ENCODE data around the gene RRN3.

Gene RRN3

GRCh38 chr16:15044286-15044685 lies 49.8 kb downstream of the RRN3 start:
- intact Hi-C loops (cut with DNase I; ENCODE audit: low total_unique reads), result no loop called here

GRCh38 chr16:15043344-15043743 lies 50.7 kb downstream of the RRN3 start:
- Histone ChIP-seq H3K36me3 (peaks cover 18 to 64% (median 51%) of the 10 kb centered on the region in 3 donors), H3K27me3 (no peaks in the 10 kb centered on the region), H3K27ac (no peak overlapping the region), H3K4me3 (no peak overlapping the region), H3K4me1 (peaks cover 0 to 13% (median 6%) of the 10 kb centered on the region in 4 donors), H3K9me3 (no peaks in the 10 kb centered on the region)
- no peak for TF ChIP-seq CTCF (IDR thresholded peaks at IDR 0.05)
- intact Hi-C loops (cut with DNase I; ENCODE audit: low total_unique reads), result no loop called here
- DNase-seq, result no peak

More at GRCh38 chr16:15044286-15044685, 49.8 kb downstream of the RRN3 start:
- no peak overlapping the region for H3K4me3 ChIP-seq
- H3K4me1 ChIP-seq, result peaks cover 0 to 13% (median 6%) of the 10 kb centered on the region in 4 donors
- H3K36me3 ChIP-seq, result peaks cover 12 to 55% (median 42%) of the 10 kb centered on the region in 3 donors
- H3K27ac ChIP-seq, result no peak overlapping the region
- no peaks in the 10 kb centered on the region for H3K9me3 ChIP-seq
- no peaks in the 10 kb centered on the region for H3K27me3 ChIP-seq
- no peak for DNase-seq
- TF ChIP-seq CTCF (IDR thresholded peaks at IDR 0.05), result no peak

- Histone ChIP-seq H3K36me3 (peaks cover 37 to 69% (median 64%) of the 10 kb centered on the region in 3 donors), H3K4me1 (peaks cover 0 to 13% (median 6%) of the 10 kb centered on the region in 4 donors), H3K27ac (peak overlapping the region; percentile 47 to 56), H3K9me3 (no peaks in the 10 kb centered on the region), H3K27me3 (no peaks in the 10 kb centered on the region), H3K4me3 (no peak overlapping the region)
- intact Hi-C loops (cut with DNase I; ENCODE audit: low total_unique reads), result no loop called here
- peak; percentile 29 to 32 for TF ChIP-seq CTCF (IDR thresholded peaks at IDR 0.05)
- peak; percentile 87 to 92 for DNase-seq
Measured at GRCh38 chr16:15041271-15042004, 52.6 kb downstream of the RRN3 start.

GRCh38 chr16:15038689-15039088 lies 55.4 kb downstream of the RRN3 start:
- no peaks in the 10 kb centered on the region for H3K9me3 ChIP-seq

GRCh38 chr16:15037745-15038144 lies 56.3 kb downstream of the RRN3 start:
- Histone ChIP-seq H3K9me3 (no peaks in the 10 kb centered on the region), H3K4me1 (peaks cover 0 to 13% (median 6%) of the 10 kb centered on the region in 4 donors), H3K36me3 (peaks cover 71 to 87% (median 83%) of the 10 kb centered on the region in 3 donors), H3K27ac (no peak overlapping the region), H3K4me3 (no peak overlapping the region), H3K27me3 (no peaks in the 10 kb centered on the region)
- intact Hi-C loops (cut with DNase I; ENCODE audit: low total_unique reads), result no loop called here
- no peak for TF ChIP-seq CTCF (IDR thresholded peaks at IDR 0.05)
- no peak for DNase-seq

More at GRCh38 chr16:15038689-15039088, 55.4 kb downstream of the RRN3 start:
- intact Hi-C loops (cut with DNase I; ENCODE audit: low total_unique reads), result no loop called here
- Histone ChIP-seq H3K27me3 (no peaks in the 10 kb centered on the region), H3K4me3 (no peak overlapping the region), H3K4me1 (peaks cover 0 to 13% (median 6%) of the 10 kb centered on the region in 4 donors), H3K27ac (no peak overlapping the region), H3K36me3 (peaks cover 61 to 78% (median 77%) of the 10 kb centered on the region in 3 donors)
- no peak for DNase-seq
- no peak for TF ChIP-seq CTCF (IDR thresholded peaks at IDR 0.05)

Measured in tibial artery (tissue), 4 donors.